ENCODE measurements around the gene UBE2D4.
A peak's percentile ranks its signal among the peaks of the same experiment; 100 is the strongest.
"Not testable (repeated sequence)": the region's sequence is repeated elsewhere in the genome, so short reads cannot be mapped to it uniquely, and the experiment has no call there.

UBE2D4 gene

GRCh38 chr7:43914795-43915194, 11.4 kb upstream of the UBE2D4 start:
- no peak for DNase-seq

DNA sequence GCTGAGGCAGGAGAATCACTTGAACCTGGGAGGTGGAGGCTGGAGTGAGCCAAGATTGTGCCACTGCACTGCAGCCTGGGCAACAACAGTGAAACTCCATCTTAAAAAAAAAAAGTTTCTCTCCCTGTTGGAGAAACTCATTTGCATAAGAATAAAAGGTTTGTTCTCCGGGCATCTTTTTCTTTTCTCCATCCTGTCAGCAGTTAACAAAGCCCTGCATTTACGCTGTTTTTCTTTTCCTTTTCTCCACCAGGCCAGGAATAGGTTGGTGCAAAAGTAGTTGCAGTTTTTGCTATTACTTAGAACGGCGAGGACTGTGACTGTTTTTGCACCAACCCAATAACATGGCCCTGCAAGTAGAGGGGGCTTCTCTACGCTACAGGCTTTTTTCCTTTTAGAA, 10.3 kb upstream of the UBE2D4 start:
- DNase-seq = no peak

GRCh38 chr7:43921423-43921822, 4.8 kb upstream of the UBE2D4 start:
- no peak for DNase-seq

- no peak for DNase-seq
Observed at GRCh38 chr7:43922726-43923125, 3.5 kb upstream of the UBE2D4 start.

DNA sequence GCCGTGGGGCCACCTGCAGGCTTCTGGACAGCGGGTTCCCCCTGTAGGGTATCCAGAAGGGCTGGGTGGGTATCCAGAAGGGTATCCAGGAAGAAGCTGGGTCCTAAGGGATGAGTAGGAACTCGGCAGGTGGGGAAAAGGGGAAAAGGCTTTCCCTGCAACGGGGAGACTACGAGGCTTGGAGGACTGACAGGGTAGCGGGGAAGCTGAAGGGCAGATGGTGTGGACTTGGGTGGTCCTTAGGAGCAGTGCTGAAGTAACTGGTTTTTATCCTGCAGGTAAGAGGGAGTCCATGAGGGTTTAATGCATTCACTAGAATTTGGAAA, 525 bp downstream of the UBE2D4 start:
- no peak for DNase-seq

DNA sequence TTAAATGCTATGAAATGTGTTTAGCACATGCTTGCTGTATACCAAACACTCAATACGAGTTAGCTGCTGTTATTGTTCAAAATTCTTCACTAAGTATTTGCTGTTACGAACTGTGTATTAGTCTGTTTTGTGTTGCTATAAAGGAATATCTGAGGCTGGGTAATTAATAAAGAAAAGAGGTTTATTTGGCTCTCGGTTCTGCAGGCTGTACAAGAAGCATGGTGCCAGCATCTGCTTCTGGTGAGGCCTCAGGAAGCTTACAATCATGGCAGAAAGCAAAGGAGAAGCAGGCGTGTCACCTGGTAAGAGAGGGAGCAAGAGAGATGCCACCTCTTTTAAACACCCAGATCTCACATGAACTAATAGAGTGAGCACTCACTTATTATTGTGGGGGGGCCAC, 1.6 kb downstream of the UBE2D4 start:
- no peak for DNase-seq

DNA sequence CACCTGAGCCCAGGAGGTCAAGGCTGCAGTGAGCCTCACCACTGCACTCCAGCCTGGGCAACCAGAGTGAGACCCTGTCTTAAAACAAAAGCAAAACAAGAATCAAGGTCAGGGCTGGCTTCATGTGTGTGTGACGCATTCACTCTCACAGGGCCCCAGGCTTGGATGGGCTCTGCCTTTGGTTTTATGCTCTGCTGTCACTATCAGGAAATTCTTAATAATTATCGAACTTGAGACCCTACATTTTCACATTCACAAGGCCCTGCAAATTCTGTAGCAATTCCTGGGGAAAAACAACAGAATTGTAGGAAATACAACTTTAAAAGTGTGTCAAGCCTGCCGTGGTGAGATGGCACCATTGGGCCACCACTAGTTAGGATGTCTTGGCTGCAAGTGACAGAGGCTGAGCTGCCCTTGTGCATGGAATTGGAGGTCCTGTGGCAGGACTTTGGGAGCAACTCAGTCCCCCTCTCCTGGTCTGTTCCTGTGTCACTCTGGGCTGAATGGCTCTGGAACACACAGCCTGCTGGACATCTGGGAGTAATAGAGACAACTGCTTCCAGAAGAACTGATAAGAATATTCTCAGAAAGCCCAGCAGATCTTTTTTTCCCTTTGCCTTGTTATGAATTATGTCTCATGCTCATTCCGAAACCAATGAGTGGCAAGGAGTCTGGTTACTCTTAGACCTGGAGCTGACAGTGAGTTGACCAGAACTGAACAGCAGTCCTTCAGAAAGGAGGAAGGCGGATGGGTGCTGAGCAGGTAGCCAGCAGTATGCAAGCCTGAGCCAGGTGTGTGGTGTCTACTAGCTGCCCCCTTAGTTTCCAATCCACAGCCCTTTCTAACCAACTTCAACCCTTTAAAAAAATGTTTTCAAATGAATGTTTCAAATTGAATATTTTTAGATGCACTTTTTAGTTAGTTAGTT, 3.6 kb downstream of the UBE2D4 start:
- no peak for DNase-seq

DNA sequence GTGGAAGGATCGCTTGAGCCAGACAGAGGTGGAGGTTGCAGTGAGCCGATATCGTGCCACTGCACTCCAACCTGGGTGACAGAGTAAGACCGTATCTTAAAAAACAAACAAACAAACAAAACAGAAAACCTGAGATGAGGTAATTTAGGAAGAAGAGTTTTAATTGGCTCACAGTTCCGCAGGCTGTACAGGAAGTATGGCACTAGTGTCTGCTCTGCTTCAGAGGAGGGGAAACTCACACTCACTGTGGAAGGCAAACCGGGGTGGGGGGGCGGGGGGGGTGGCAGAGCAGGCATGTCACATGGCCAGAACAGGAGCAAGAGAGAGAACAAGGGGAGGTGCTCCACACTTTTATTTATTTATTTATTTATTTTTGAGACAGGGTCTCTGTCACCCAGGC, 5.1 kb downstream of the UBE2D4 start:
- no peak for DNase-seq

- DNase-seq = no peak
Observed at GRCh38 chr7:43933902-43934560, 7.8 kb downstream of the UBE2D4 start.

- DNase-seq = no peak
Observed at GRCh38 chr7:43937444-43937843, 11.2 kb downstream of the UBE2D4 start.

DNA sequence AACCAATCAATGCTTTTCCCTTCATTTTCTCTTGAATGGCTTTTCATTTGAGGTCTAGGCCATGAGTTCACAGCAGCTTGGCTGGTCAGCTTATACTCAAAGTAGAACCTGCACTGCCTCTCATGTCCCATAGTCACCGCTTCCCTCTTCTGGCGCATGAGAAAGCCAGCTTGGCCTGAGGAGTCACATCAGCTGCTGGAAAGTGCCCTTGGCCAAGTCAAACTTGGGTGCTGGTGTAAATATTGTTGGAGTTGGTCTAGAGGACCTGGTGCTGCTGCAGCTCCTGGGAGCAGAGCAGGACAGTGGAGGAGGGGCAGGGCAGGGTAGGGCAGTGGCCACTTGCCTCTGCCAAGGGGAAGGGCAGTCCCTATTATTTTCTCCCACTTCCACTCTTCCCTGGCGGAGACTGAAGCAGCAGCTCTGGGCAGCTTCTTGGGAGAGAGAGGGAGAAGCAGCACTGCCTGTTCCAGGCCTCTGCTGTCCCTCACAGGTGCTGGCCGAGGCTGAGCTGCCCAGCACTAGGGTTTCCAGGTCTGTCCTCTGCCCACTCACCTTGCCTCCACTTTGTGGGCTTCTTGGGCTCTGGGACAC, 12.8 kb downstream of the UBE2D4 start:
- DNase-seq = no peak

DNA sequence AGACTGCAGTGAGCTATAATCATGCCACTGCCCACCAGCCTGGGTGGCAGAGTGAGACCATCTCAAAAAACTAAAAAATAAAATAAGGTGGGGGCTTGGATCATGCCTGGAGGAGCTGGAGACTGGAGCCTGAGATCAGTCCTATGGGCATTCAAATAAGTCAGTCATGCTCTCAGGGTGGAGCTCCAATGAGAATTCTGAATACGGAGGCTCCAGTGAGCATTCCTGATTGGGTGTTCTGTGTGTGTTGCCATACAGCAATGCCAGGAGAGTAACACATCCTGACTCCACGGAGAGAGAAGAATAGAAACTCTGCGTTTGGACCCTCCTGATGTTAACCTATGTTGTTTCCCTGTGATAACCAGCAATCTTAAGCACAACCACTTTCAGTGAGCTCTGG, 16.0 kb downstream of the UBE2D4 start:
- DNase-seq = no peak

DNA sequence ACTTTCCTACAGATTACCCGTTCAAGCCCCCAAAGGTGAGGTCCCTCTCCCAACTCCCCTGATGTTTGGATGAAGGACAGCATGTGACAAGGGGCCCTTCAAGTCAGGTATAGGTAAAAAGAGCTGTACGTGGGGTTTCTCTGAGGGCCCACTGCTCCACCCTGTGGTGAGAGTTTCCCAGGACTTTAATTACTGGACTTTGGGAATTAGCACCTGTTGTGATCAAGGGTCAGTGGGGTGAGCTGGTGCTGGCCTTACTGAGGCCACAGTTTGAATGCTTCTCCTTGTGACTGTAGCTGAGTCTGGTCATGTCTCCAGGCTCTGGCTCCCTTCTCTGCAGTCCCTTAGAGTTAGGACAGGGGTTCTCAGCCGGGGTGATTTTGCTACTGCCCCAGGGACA, 16.8 kb downstream of the UBE2D4 start:
- no peak for DNase-seq

DNA sequence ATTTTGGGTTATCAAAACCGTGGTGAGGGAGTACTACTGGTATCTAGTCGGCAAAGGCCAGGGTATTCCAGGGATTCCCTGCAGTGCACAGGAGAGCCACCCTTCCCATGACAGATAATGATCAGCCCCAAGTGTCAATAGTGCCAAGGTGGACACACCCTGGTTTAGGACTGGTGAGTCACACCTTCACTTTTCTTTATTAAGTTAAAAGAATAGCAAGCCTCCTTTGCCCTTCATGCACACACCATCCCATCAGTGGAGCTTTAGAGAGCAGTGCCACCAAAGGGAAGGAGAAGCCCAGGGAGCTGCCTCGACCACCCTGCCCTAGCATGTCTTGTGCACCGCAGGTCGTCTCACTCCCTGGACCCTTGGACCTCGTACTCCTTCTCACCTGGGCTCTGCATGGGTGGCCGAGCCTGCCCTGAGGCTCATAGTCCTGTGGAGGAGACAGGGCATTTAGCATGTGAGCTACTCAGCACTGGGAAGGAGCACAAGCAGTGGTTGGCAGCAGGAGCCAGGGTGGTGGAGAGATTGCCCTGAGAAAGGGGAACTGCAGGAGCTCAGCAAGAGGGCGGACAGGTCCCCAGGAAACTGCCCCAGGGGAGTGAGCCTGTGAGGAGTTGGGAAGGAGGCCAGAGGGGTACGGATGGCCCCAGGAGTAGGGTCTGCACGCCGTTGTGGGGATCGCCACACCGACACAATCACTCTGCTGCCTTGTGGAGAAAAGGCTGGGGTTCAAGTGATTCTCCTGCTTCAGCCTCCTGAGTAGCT, 17.4 kb downstream of the UBE2D4 start:
- no peak for DNase-seq

GRCh38 chr7:43944286-43944685, 18.1 kb downstream of the UBE2D4 start:
- no peak for DNase-seq

DNA sequence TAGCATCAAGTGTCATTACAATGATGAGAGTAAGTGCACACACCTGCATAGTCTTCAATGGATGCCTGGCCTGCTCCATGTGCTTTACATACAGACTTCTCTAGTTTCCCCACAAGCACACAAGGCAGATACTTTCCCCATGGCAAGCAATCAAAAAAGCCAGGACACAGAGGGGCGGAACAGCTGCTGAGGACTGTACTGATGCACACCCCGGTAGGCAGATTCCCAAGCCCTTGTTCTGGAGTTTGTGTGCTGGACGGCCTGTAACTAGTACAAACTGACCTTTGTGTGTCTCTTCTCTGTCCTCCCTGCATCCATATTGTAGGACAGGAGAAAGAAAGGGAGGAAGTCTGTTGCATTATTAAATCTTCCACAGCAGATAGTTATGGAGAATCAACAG, 25.8 kb downstream of the UBE2D4 start:
- no peak for DNase-seq

DNA sequence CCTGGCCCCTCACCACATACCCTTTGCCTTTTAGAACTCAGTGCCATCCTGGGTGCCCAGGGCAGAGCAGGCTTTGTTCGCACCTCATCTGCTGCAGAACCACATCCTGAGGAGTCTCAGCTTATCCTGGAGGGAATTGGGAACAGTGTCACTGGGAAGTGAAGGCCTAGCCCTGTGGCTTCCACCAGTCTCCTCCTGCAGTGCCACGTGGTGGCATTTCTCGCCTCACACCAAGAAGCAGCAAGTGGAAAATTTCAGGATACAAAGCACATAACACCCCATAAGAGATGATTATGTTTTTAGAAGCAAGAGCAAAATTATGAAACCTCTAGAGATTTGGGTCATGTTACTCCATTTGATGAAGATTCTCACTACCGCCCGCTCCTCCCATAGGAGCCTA, 26.8 kb downstream of the UBE2D4 start:
- no peak for DNase-seq

DNA sequence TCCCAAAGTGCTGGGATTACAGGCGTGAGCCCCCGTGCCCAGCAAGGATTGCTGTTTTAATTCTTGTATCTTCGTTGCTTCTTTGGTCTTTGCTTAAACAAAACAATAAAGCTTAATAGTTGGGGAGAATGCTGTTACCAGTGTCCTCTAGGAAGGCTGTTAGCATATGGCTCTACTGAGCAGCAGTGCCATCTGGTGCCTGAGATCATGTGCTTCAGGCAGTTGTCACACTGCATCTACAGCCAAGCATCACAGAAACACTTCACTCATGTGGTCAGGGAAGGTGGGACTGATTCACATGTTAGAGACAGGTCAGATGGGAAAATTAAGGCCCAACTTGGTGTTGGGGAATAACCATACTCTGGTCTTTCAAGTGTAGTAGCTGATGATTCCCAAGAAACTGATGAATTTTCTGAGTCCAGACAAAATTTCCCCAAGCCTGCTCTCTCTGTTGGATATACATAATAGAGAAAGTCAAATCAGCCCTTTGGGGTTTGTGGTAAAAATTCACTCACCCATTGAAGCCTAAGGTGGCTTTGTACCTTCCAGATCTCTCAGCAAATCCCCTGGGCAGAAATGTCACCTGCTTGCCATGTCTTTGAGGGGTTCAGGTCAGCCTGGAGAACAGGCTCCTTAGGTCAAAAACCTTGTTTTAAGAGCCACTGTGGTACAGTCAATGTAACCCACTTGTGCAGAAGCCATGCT, 28.4 kb downstream of the UBE2D4 start:
- DNase-seq = peak in 1 of 5 experiments; percentile 46

- no peak for DNase-seq
Observed at GRCh38 chr7:43956027-43956426, 29.8 kb downstream of the UBE2D4 start.

DNA sequence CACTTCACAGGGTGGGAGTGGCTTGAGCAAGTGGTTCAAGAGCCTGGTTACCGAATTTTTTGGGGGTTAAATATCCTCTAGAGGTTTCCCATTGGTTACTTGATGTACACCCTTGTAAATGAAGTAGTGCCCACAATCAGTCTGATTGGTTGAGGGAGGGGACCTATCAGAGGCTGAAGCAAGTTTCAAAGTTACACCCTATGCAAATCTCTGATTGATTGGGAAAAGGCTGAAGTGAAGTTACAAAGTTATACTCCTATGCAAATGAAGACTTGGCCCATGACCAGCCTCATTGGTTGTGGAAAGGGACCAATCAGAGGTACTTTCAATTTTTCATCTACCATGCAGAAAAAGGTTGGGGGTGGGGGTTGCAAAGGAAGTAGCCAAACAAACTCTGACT, 34.7 kb downstream of the UBE2D4 start:
- DNase-seq = no peak

DNA sequence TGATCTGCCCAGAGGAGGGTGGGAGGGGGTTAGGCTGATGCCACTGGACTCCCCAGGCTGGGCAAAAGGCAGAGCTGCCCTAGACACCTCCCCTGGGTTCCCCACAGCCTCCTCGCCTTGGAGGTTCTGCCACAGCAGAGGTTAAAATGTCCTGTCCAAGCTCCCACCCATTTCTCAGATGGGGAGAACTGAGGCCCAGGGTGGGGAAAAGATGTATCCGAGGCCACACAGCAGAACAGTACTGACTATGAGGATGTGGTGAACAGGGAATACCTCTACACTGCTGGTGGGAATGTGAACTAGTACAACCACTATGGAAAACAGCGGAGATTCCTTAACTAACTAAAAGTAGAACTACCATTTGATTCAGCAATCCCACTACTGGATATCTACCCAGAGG, 40.2 kb downstream of the UBE2D4 start:
- not testable (repeated sequence) for DNase-seq
